GM21515 (cell line): ENCODE data around the gene TCF7L1.
"Not testable (repeated sequence)": the region's sequence is repeated elsewhere in the genome, so short reads cannot be mapped to it uniquely, and the experiment has no call there.

Source experiments
- ATAC-seq: cut with Tn5 transposase; IDR thresholded peaks from one replicate; pipeline ENCODE4 v1.9.1; 2021; ENCODE audit not compliant: unreplicated experiment

Gene TCF7L1

DNA sequence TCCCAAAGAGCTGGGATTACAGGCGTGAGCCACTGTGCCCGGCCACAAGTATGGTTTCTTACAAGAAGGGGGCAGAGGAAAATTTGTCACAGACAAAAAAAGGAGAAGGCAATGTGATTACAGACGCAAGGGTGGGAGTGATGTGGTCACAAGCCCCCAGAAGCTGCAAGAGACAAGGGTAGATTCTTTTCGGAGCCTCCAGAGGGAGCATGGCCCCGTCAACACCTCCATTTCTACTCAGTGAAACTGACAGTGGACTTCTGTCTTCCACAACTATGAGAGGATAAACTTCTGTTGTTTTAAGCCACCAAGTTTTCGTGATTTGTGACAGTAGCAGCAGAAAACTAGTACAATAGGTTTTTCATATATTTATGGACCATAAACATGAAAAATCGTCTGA lies 2.1 kb upstream of the TCF7L1 start:
- no peak for ATAC-seq

DNA sequence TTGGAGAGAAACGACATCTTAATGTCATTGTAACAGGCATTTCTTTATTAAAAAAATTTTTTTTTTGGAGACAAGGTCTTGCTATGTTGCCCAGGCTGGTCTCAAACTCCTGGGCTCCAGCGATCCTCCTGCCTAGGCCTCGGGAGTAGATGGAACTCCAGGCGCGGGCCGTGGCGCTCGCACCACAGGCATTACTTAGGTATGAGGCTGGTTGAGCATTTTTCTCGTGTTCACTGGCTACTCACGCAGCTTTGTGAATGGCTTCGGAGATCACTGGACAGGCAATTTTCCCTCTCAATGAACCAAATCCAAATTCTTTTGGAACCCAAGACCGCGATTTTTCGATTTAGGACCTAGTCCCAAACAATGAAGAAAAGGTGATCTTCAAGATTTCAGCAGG lies 795 bp upstream of the TCF7L1 start:
- no peak for ATAC-seq

DNA sequence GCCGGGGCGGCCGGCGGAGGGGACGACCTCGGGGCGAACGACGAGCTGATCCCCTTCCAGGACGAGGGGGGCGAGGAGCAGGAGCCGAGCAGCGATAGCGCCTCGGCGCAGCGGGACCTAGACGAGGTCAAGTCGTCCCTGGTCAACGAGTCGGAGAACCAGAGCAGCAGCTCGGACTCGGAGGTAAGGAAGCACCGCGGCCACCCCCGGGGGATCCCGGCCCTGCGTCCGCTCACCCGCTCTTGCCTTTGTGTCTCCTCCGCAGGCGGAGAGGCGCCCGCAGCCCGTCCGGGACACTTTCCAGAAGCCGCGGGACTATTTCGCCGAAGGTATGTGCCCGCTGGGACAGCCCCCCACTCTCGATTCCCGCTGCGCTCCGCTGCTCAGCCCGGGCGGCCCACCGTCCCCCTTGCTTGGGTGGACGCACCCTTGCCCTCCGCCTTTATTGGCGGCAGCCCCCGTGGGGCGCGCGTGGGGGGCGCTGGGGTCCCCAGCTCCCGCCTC lies 611 bp downstream of the TCF7L1 start:
- no peak for ATAC-seq

DNA sequence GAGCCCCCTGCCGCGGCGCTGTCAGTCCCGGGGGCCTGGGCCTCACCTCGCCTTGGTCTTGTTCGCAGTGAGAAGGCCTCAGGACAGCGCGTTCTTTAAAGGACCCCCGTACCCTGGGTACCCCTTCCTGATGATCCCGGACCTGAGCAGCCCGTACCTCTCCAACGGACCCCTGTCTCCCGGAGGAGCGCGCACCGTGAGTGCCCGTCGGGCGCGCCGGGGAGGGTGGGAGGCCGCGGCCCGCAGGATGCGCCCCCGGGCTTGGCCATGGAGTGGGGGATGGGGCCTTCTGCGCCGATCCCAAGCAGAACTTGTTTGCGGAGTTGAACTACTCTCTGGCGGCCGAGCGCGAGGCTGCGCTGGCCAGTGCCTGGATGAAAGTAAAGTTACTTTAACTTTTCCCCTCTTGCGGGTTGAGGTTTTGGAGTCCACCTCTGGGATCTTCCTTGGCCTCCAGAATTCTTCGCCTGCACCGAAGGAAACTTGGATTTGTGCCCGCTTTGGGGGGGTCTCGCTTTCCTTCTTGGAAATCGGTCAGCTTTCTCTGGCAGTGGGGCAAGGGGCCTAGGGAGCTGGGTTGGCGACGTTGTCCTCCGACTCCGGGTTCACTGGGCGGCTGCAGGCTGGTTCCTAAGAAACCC lies 1.2 kb downstream of the TCF7L1 start:
- ATAC-seq, result no peak

DNA sequence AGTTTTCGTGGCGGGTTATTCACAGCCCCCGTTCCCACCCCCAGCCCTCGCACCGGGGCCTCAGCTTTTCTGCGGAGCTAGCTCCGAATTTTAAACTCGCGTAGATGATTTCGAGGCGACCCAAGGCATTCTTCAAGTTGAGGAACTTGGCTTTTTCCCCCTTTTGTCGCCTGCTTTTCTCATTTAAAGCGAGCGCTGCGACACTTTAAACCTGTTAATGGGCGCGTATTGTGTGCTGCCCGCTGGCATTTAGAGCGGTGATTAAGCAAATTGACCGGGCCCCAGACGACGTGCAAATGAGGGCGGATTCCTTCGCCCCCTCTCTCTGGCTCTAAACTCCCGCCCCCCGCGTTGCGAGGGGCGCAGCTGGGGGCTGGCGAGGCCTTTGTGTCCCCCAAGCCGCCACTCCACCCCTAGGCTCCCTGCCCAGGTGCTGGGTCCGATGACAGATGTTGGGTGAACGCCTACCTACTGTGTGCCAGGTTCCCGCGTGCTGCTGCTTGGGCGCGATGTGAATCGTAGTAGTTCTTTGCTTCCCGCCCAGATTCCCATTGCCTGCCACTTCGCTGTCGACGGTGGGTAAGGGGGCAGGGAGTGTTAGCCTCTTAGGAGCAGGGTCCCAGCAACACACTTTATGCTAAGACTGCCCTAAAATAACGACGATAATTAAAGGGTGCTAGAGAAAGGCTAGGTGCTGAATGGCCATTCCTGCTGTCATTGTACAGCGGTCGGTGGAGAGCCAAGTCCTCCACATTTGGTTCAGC lies 1.9 kb downstream of the TCF7L1 start:
- no peak for ATAC-seq

DNA sequence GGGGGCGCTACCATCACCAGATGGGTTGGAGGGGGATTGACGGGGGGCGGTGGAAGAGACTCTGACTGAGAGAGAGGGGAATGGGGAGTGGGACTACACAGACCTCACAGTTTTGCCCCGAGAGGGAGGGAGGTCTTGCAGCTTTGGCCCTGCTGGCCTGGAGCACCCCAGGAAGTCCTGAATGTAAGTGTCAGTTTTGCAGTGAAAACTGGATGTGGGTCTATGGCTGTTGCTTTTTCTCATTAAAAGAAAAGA lies 2.4 kb downstream of the TCF7L1 start:
- no peak for ATAC-seq

DNA sequence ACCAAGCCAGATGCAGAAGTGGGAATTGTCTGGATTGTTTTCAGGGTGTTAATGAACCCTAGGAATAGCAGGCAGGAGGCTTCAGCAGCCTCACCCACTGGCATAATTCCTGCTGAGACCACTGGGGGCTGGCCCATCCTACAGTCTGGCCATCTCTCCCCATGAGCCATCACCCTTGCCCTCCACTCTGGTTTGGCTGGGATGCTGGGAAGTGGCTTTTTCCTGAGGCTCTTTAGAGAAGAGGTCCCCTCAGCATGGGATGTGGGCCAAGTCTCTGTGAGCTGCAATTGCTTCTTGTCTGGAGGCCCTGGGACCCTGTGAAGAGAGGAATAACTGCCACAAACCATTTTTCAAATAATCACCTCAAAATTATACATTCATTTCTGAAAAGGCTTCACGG lies 4.0 kb downstream of the TCF7L1 start:
- no peak for ATAC-seq

DNA sequence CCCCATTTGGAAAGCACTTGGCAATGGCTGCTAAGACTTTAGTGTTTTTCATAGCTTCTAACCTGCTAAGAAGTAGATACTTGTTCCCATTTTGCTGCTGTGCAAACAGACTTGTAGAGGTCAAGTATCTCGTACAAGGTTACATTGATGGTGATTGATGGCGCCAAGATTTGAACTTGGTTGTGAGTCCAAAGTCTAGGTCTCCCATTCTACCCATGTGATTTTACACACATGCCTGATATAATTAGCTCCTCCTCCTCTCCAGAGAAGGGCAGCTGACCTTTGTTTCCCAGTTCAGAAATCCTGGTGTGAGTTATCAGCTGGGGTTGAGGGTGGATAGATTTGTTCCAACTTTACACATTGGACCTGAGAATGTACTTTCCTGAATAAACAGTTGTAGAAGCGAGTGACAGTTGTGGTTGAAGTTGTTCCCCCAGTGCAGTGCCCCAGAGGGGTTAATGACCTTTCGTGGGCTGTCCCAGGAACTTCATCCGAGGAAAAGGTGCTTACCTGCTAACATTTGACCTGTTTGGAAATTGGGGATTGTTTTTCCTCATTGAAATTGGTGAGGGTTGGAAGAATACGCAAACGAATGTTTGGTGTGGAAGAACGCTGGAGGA lies 10.4 kb downstream of the TCF7L1 start:
- no peak for ATAC-seq

DNA sequence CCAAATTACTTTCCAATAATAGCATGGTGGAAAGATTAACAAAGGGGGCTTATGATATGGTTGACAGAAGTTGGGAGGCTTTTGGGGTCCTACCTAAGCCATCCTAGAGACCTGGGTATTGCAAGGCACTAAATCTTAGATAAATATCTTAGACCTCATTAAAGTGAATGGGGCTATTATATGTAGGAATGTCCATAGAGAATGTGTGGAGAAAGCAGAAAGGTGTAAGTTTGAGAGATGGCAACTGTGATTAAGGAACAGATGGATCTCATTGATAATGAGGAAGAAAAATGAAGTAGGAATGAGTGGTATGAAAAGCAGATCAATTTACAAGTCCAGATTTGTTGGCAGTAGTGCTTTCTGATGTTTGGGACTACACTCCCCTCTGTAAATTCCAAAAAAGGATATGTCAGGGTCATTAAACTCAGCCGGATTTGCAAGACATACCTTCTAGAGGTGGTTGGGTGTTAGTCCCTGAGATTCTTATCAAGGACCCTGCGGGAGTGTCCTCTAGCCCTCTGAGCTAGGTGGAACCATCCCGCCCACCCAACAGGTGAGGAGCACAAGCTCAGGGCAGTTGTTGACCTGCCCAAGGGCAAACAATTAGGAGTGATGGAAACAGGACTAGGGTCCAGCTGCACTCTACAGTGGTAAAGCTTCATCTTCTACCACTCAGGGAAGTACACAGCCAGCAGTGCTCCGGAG lies 12.1 kb downstream of the TCF7L1 start:
- ATAC-seq, result no peak

DNA sequence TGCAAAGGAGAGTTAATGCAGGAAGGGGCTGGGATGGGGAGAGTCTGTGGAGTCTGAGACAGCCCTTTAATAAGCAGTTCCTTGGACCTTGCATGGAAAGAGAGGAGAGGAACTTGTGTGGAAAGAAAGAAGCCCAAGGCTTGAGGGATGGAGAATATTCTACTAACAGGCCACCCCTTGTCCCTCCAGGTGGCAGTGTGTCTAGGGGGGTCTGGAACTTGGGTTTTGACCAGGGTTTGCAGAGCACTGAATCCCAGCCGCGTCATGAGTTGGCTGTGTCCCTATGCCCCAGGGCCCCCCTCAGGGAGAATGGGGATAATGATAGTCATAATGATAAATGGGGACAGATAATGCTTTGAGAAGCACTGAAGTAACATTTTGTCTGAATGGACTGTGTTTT lies 15.0 kb downstream of the TCF7L1 start:
- no peak for ATAC-seq

DNA sequence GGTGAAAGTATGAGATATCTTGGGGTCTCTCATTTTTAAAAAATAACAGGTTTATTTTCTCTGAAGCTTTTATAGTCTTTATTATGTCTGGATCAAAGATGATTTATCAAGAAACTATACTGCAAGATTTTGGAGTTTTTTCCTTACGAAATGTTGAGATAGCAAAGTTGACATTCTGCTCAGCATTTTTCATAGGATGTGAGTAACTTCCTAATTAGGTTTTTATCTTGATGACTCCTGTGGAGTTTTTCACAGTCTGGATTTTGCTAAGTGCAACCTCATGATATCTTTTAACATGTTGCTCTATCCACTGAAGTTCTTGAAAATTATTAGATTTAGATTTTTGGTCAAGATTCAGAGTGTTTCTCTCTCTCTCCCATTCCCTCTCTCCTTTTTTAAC lies 17.8 kb downstream of the TCF7L1 start:
- ATAC-seq, result no peak

DNA sequence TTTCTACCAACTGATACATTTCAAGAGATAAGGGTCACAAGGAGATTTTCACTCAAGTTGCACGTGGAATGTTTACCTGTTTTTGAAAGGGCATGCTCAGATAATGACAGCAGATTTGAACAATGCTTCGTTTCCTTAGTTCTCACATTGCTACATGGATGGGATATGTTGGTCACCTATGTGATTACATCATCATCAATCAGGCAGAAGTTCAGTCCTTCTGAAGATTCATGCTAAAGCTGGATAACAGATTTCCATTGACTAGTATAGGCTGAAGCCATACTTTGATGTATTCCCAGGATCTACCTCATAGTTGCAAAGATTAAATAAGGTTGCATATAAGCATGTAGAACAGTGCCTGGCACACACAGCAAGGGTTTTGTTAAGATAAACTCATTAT lies 19.7 kb downstream of the TCF7L1 start:
- no peak for ATAC-seq

DNA sequence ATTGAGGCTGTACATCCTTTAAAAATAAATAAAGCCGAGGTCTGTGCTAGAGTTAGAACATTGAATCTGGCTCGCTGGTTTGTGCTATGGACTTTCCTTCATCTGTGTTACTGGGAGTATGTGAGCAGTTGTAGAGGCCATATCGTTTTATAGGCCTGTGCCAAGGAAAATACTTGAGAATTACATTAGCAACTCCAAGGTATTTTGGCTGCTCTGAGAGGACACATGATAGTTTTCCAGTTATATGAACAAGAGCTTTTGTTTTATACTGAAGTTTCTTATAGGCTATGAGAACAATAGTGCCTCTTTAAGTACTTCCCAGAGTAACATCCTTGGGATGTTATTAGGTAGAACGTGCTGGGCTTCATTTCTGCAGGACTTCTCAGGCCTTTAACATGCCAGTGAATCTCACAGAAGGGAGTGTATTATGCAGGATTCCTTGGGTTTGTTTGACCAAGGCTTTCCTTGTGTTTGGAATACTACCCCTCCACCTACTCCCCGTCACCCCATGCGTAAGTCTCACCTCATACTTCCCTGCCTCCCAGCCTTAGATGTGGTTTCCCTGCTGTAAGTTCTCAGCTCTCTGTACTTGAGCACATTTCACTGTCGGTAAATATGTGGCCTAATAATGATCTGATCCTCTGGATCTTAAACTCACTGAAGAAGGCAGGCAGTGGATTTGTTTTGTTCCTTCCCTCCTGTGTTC lies 21.0 kb downstream of the TCF7L1 start:
- ATAC-seq, result no peak

DNA sequence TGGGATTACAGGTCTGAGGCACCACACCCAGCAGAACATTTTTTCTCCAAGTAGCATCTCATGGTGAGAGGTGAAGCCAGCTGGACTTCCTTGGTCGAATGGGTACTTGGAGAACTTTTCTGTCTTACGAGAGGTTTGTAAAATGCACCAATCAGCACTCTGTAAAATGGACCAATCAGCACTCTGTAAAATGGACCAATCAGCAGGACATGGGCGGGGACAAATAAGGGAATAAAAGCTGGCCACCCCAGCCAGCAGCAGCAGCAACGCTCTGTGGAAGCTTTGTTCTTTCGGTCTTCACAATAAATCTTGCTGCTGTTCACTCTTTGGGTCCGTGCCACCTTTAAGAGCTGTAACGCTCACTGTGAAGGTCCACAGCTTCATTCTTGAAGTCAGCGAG lies 21.9 kb downstream of the TCF7L1 start:
- not testable (repeated sequence) for ATAC-seq

DNA sequence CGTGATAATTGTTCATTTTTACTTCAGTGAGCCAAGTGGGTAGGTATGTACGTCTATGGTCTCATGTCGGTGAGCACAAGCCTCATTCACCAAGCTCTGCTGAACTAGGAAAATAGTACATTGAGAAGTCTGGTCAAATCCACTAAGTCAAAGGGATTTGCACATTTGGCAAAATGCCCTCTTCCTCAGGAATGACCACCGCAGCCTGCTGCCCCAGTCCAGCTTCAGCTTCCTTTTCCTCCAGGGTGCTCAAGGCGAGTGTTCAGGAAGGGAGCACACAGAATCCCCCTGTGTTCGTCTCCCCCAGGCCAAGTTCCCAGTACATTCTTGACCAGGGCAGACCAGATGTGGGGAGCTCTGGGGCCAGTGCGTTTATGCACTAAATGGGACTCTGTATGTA lies 23.0 kb downstream of the TCF7L1 start:
- no peak for ATAC-seq

DNA sequence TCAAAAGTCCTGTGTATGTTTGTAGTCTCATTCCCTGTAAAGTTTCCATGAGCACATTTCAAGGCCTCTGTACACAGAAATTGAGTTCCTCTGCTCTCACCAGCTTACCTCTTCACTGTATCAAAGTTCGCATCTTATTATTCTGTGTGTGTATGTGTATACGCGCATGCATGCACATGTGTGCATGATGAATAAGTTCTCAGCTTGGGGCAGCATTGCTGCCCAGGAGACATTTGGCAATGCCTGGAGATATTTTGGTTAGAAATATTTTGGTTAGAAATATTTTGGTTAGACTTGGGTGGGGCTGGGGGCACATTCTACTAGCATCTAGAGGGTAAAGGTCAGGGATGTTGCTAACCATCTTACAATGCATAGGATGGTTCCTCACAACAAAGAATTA lies 23.4 kb downstream of the TCF7L1 start:
- ATAC-seq, result no peak

DNA sequence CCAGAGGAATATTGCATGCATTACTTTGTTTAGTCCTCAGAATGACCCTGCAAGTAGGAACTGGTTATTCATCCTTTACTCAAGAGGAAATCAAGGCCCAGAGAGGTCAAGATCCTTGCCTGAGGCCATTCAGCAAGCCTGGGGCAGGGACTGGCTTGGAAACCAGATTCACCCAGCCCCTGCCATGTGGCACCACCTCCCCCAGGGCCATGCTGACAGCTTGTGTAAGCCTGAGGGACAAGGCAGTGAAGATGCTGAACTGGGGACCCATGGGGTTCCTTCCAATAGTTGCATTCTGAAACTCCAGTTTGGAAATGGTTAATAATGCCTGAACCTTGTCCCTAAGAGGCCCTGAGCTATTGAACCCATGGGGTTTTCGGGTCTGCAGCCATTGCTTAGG lies 24.2 kb downstream of the TCF7L1 start:
- ATAC-seq, result no peak

DNA sequence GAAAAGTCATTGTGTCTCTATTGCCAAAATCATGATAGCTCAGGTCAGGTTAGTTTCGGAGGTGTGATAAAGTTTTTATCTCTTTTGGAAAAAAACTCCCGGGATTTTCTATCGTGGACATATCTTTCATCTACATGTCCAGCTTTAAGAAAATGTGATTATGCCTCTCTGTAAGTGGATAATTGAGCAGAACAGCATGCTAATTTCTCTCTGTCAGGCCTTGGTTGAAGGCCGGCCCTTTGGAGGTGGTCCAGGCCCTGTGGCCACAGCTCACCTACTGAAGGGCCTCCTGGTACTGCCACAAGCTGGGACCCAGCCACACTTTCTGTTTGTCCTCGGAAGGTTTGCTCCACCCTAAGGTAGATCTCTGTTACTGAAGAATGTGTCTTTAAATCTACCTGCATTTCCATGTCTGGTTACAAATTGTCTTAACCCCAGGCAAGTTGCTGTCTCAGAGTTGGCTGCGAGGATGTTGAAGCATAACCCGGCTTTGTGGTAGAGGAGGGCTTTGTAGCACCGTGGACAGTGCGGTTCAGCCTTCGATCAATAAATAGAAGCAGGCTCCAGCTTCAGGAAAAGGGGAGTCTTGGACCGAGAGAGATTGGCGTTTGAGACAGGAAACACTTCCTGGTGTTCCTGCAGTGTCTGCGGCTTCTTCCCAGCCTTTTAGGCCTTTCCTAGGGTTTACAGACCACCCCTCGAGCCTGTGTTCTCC lies 25.5 kb downstream of the TCF7L1 start:
- no peak for ATAC-seq

DNA sequence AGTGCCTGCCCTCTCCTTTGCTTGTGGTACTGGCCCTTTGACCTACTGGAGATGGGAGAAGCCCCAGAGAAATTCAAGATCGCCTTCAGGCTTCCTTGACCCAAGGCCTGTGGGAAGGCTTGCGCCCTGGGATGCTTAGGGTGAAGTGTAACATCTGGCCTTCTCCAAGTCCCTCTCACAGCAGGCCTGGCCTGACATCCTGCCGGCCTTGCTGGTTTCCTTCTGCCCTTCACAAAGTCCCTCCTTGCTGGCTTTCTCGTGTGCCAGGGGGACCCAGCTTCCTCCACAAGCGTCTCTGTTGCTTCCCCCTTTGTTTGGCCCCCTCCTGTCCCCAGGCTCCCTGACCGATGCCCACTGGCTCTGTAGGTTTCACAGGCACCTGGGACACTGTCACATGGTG lies 26.4 kb downstream of the TCF7L1 start:
- no peak for ATAC-seq
